ENCODE measurements around the gene LHX6. TPM values are rescaled to one million over a fixed set of nuclear protein-coding genes. Genes with fewer than 3 reads are reported as not detected.

LHX6 gene
- polyA plus RNA-seq, 1 donor from 2014 or later, result 0.14 TPM

DNA sequence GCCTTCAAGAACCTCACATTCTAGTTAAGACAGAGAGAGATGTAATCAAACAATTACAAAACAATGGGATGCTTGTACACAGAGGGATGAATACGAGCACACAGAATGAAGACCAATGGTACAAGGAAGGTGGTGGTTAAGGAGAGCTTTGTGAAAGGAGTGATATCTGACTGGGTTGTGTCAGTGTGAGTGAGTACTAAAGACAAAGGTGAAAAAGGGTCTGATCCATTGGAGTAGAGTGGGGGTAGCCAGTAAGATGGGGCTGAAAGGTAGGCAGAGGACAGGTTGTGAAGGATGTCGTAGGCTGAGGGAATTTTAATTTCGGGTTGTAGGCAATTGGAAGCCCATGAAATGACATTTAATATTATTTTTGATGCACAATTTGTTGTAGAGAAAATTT is 26.0 kb upstream of the LHX6 start:
- H3K79me2 ChIP-seq (replicated peaks; ENCODE audit: insufficient read depth, low read length), result peaks cover 4% of the 10 kb centered on the region
- H3K27me3 ChIP-seq (ENCODE audit: insufficient read depth, low read depth, low read length), result no peaks in the 10 kb centered on the region
- no peak overlapping the region for H2AFZ ChIP-seq (ENCODE audit: low read depth, low read length)
- H3K36me3 ChIP-seq (ENCODE audit: insufficient read depth, low read length), result peaks cover 5% of the 10 kb centered on the region
- no peak overlapping the region for H3K4me2 ChIP-seq (ENCODE audit: low read length)
- TF ChIP-seq TAF1 (IDR thresholded peaks at IDR 0.05; ENCODE audit: low read depth) (no peak), EP300 (conservative IDR thresholded peaks at IDR 0.05; ENCODE audit: poor library complexity, severe bottlenecking) (no peak), RAD21 (conservative IDR thresholded peaks at IDR 0.05) (no peak), MXI1 (conservative IDR thresholded peaks at IDR 0.05; ENCODE audit: poor library complexity, severe bottlenecking) (no peak), EZH2 (IDR thresholded peaks at IDR 0.05; ENCODE audit: borderline replicate concordance, insufficient read depth, low read length, poor library complexity, severe bottlenecking) (no peak), POLR2AphosphoS5 (IDR thresholded peaks at IDR 0.05) (no peak), SMC3 (conservative IDR thresholded peaks at IDR 0.05; ENCODE audit: poor library complexity) (no peak)
- TF ChIP-seq, protein P1, sequence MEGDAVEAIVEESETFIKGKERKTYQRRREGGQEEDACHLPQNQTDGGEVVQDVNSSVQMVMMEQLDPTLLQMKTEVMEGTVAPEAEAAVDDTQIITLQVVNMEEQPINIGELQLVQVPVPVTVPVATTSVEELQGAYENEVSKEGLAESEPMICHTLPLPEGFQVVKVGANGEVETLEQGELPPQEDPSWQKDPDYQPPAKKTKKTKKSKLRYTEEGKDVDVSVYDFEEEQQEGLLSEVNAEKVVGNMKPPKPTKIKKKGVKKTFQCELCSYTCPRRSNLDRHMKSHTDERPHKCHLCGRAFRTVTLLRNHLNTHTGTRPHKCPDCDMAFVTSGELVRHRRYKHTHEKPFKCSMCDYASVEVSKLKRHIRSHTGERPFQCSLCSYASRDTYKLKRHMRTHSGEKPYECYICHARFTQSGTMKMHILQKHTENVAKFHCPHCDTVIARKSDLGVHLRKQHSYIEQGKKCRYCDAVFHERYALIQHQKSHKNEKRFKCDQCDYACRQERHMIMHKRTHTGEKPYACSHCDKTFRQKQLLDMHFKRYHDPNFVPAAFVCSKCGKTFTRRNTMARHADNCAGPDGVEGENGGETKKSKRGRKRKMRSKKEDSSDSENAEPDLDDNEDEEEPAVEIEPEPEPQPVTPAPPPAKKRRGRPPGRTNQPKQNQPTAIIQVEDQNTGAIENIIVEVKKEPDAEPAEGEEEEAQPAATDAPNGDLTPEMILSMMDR (IDR thresholded peaks at IDR 0.05; ENCODE audit: poor library complexity, severe bottlenecking), result no peak
- TF ChIP-seq, protein P2, sequence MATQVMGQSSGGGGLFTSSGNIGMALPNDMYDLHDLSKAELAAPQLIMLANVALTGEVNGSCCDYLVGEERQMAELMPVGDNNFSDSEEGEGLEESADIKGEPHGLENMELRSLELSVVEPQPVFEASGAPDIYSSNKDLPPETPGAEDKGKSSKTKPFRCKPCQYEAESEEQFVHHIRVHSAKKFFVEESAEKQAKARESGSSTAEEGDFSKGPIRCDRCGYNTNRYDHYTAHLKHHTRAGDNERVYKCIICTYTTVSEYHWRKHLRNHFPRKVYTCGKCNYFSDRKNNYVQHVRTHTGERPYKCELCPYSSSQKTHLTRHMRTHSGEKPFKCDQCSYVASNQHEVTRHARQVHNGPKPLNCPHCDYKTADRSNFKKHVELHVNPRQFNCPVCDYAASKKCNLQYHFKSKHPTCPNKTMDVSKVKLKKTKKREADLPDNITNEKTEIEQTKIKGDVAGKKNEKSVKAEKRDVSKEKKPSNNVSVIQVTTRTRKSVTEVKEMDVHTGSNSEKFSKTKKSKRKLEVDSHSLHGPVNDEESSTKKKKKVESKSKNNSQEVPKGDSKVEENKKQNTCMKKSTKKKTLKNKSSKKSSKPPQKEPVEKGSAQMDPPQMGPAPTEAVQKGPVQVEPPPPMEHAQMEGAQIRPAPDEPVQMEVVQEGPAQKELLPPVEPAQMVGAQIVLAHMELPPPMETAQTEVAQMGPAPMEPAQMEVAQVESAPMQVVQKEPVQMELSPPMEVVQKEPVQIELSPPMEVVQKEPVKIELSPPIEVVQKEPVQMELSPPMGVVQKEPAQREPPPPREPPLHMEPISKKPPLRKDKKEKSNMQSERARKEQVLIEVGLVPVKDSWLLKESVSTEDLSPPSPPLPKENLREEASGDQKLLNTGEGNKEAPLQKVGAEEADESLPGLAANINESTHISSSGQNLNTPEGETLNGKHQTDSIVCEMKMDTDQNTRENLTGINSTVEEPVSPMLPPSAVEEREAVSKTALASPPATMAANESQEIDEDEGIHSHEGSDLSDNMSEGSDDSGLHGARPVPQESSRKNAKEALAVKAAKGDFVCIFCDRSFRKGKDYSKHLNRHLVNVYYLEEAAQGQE (IDR thresholded peaks at IDR 0.05; ENCODE audit: borderline replicate concordance), result no peak
- H3K9ac ChIP-seq (ENCODE audit: low read length), result no peak overlapping the region
- H3K9me3 ChIP-seq (ENCODE audit: low read length), result no peaks in the 10 kb centered on the region
- no peak overlapping the region for H3K27ac ChIP-seq (ENCODE audit: low read length)
- H3F3A ChIP-seq (ENCODE audit: insufficient read depth, low read length, poor library complexity, severe bottlenecking), result no peaks in the 10 kb centered on the region
- no peaks in the 10 kb centered on the region for H4K20me1 ChIP-seq (ENCODE audit: insufficient read depth)
- no peak overlapping the region for H3K4me3 ChIP-seq (ENCODE audit: low read length)
- H3K9me2 ChIP-seq (ENCODE audit: insufficient read depth, low read length), result no peaks in the 10 kb centered on the region

DNA sequence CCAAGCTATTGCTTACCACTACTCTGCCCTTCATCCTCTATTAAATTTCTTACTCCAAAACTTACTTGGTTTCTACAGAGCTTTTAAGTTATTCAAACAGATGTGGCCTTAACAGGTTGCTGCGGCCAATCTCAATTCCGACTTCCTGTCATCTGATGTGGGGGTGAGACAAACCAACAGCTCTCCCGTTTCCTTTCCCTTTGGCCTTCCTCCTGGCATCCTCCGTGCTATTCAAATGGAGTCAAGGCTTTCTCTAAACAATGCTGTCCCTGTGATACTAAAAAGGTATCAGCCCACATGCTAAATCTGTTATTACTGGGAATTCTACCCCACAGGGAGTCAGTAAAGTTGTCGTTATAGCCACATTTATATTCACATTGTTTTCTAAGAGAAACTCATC is 24.0 kb upstream of the LHX6 start:
- no peak overlapping the region for H2AFZ ChIP-seq (ENCODE audit: low read depth, low read length)
- no peaks in the 10 kb centered on the region for H3K36me3 ChIP-seq (ENCODE audit: insufficient read depth, low read length)
- H3F3A ChIP-seq (ENCODE audit: insufficient read depth, low read length, poor library complexity, severe bottlenecking), result no peaks in the 10 kb centered on the region
- H3K79me2 ChIP-seq (replicated peaks; ENCODE audit: insufficient read depth, low read length), result peaks cover 4% of the 10 kb centered on the region
- H3K9me3 ChIP-seq (ENCODE audit: low read length), result no peaks in the 10 kb centered on the region
- no peaks in the 10 kb centered on the region for H3K27me3 ChIP-seq (ENCODE audit: insufficient read depth, low read depth, low read length)
- H3K4me3 ChIP-seq (ENCODE audit: low read length), result no peak overlapping the region
- H3K4me2 ChIP-seq (ENCODE audit: low read length), result no peak overlapping the region
- no peaks in the 10 kb centered on the region for H3K9me2 ChIP-seq (ENCODE audit: insufficient read depth, low read length)
- H3K9ac ChIP-seq (ENCODE audit: low read length), result no peak overlapping the region
- H3K27ac ChIP-seq (ENCODE audit: low read length), result no peak overlapping the region
- TF ChIP-seq RAD21 (conservative IDR thresholded peaks at IDR 0.05), result no peak
- no peak for TF ChIP-seq EZH2 (IDR thresholded peaks at IDR 0.05; ENCODE audit: borderline replicate concordance, insufficient read depth, low read length, poor library complexity, severe bottlenecking)
- TF ChIP-seq TAF1 (IDR thresholded peaks at IDR 0.05; ENCODE audit: low read depth), result no peak
- TF ChIP-seq SMC3 (conservative IDR thresholded peaks at IDR 0.05; ENCODE audit: poor library complexity), result no peak
- TF ChIP-seq, protein P1 (IDR thresholded peaks at IDR 0.05; ENCODE audit: poor library complexity, severe bottlenecking), result no peak
- no peak for TF ChIP-seq EP300 (conservative IDR thresholded peaks at IDR 0.05; ENCODE audit: poor library complexity, severe bottlenecking)
- TF ChIP-seq, protein P2 (IDR thresholded peaks at IDR 0.05; ENCODE audit: borderline replicate concordance), result no peak
- no peak for TF ChIP-seq MXI1 (conservative IDR thresholded peaks at IDR 0.05; ENCODE audit: poor library complexity, severe bottlenecking)
- TF ChIP-seq POLR2AphosphoS5 (IDR thresholded peaks at IDR 0.05), result no peak
- no peaks in the 10 kb centered on the region for H4K20me1 ChIP-seq (ENCODE audit: insufficient read depth)
